HG03575 (cell line): Measurements from ENCODE around the gene CYP4V2.

Experiments used
- ATAC-seq: cut with Tn5 transposase; IDR thresholded peaks from one replicate; pipeline ENCODE4 v1.9.1; 2021; ENCODE audit not compliant: unreplicated experiment, insufficient number of reproducible peaks, low FRiP score; ENCODE audit errors: extremely low read depth

The CYP4V2 gene

DNA sequence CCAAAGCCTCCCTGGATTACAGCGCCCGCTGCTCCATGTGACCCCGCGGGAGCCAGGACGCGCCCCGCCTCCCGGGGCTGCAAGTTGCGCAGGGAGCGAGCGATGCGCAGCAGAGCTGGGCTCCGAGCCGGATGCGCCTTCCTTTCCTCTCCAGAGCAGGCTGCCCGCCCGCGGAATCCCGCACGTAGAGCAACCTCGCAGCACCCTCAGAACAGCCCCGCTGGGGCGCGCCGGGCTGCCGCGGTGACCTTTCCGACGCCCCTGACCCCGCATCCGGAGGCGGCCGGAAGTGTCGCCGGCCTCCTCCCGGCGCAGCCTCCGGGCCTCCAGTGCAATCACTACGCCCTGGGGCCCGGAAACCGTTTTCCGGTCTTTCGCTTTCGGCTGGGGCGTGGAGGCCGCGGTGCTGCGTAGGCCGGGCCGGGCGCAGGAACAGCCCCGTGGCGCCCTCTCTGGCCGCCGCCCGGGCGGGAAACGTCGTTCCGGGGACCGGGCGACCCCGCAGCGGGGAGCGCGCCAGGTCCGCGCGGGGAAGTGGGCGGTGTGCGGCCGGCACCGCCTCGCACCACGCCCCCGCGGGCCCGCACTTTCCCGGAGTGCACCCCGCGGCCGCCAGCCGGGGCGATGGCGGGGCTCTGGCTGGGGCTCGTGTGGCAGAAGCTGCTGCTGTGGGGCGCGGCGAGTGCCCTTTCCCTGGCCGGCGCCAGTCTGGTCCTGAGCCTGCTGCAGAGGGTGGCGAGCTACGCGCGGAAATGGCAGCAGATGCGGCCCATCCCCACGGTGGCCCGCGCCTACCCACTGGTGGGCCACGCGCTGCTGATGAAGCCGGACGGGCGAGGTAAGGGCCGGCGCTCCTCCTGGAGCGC lies at the start of gene CYP4V2:
Gene CYP4V2, plus strand, starts transcription at position 368 of the 866 bp plus-strand sequence. Its CDS starts 257 bp downstream, at position 625.
- ATAC-seq: peak; percentile 49

DNA sequence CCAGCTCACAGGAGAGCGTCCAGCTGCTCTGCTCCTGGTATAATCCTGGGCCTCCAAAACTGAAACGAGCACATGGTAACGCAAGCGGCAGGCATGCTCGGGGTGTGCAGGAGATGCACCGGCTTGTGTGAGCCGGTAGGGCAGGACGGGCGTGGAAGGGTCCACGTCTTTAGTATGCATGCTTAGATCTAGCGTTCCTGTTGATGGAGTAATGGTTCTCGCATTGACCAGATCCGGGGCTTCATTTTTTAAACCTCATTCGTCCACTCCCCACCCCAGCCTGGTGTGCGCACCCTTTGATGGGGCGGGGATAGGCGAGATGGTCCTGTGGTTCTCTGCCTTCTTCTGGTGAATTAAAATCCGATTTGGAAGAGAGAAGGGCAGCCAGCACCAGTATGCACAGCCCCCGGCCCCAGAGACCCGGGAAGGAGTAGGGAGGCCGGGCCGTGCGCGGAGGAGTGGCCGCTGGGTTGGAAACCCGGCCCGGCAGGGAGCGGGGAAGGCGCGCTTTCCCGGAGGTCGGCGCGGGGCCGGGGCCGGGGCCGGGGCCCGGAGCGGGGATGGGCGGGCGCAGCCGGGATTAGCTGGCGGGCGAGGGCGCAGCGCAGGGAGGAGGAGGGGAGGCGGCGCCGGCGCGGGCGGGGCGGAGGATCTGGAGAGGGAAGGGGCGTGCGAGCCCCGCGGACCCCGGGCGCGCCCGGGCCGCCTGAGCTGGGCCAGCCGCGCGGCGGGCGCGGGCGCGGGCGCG lies 47.0 kb upstream of the CYP4V2 start:
- no peak for ATAC-seq

GRCh38 chr4:186144946-186145569 lies 46.3 kb upstream of the CYP4V2 start:
- ATAC-seq: no peak

DNA sequence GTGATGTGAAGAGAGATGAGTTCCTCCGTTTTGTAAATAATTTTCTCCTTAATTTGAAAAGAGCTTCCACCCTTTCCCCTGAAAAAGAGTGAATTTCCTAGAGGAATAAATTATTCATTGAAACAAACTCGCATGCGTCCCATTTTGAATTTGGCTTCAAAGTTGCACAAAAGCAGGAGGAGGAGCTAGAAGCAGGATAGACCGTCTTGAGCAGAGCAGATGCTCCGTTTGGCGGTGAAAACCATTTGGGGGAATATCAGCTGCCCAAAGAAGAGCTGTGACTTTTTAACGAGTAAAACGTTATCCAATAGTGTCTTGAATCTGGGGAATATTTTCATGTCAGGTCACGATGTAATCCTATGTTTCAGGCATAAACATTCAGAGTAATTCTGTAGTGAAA lies 44.9 kb upstream of the CYP4V2 start:
- no peak for ATAC-seq

DNA sequence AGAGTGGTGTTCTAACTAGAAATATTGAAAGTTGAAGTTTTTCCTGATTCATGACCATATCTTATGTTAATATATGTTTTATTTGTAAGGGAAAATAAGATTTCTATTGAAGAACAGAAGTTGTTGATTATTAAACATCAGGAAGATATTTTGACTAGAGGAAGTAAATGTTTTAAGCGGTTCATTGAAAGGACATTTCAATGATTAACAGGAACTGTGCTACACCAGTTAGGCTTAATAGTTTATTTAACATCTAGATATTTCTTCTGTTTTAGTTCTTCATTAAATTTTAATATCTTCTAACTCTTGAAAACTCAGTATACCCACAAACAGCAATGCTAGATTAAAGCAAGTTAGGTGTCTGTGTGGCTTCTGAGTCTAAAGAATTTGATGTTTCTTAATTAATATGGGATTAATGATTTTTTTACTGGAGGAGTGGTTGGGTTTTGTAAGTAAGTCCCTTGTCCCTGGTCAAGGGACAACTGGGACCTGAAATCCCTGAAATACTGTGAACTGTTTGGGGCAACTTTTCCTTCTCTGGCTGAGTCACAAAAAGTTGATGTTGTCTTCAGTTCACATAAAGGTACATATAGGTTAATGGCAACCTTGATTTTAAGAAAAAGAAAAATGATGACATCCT lies 42.9 kb upstream of the CYP4V2 start:
- ATAC-seq: no peak

GRCh38 chr4:186149872-186150271 lies 41.5 kb upstream of the CYP4V2 start:
- no peak for ATAC-seq

GRCh38 chr4:186150926-186151325 lies 40.4 kb upstream of the CYP4V2 start:
- ATAC-seq: no peak

DNA sequence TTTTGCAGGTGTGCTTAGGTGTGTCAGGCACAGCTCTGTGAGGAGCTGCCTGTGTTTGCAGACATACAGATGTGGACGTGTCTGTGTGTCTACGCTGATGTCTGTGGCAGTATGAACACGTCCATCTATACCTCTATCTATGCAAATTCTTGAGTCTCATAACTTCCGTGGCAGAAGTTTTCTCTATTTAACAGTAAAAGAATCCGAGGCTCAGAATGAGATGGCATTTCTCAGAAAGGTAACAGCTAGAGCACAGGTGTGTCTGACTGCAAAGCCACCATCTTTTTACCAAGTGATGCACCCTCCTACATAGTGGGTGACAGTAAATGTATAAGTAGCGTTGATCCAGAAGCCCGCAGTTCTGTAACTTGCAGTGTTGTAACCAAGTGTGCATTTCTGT lies 39.9 kb upstream of the CYP4V2 start:
- ATAC-seq: no peak

DNA sequence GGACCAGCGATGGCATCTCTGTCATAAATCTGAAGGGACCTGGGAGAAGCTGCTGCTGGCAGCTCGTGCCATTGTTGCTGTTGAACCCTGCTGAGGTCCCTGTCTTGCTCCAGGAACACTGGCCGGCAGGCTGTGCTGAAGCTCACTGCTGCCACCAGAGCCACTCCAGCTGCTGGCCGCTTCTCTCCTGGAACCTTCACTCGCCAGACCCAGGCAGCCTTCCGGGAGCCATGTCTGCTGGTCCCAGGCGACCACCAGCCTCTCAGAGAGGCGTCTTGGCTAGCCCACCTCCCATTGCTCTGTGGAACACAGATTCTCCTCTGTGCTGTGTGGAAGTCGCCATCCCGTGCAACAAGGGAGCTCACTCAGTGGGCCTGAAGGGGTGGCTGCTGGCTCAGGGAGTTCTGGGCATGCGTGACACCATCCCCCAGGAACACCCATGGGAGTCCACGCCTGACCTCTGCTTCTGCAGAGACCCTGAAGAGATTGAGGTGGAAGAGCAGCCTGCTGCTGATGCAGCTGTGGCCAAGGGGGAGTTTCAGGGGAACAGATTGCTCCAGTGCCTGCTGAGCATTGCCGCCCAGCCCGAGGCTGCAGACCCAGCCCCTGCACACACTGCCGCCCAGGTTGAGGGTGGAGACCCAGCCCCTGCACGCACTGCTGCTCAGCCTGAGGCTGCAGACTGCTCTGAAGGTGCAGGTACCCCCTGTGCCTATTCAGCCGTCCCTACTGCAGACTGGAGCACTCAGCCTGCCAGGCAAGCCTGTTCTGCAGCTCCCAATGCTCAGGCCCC lies 33.1 kb upstream of the CYP4V2 start:
- no peak for ATAC-seq

GRCh38 chr4:186158966-186159365 lies 32.4 kb upstream of the CYP4V2 start:
- no peak for ATAC-seq

DNA sequence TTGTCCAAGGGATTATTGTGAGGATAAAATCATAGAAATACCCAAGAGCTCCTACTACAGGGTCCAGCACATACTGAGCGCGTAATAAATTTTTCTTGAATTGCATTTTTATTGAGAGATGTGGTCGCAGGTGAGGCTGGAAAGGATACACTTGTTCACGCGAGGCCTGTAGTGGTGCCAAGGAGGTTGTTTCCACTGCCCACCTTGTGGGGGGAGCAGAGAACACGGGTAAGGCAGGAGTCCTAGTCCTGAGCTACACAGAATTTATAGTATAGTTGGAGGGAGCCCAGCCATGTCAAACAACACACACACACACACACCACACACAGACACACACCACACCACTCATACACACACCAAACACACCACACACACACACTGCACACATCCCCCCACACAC lies 31.8 kb upstream of the CYP4V2 start:
- no peak for ATAC-seq

DNA sequence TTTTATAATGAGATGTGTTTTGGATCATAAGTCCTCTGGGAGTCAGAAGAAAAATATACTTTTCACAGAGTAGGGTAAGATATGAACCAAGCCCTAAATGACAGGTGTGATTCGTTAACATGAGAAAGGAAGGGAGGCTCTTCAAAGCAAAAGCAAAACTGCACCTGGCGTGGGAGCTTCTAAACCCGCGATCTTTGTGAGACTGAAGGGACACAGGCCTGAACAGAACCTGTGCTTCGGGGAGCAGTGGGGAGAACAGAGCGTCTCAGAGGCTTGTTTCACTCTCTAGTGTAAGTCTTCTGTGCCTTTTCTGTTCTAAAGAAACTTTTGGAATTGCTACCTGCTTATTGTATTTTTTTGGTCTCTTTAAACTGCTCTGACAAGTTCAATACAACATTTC lies 30.2 kb upstream of the CYP4V2 start:
- peak; percentile 91 for ATAC-seq

DNA sequence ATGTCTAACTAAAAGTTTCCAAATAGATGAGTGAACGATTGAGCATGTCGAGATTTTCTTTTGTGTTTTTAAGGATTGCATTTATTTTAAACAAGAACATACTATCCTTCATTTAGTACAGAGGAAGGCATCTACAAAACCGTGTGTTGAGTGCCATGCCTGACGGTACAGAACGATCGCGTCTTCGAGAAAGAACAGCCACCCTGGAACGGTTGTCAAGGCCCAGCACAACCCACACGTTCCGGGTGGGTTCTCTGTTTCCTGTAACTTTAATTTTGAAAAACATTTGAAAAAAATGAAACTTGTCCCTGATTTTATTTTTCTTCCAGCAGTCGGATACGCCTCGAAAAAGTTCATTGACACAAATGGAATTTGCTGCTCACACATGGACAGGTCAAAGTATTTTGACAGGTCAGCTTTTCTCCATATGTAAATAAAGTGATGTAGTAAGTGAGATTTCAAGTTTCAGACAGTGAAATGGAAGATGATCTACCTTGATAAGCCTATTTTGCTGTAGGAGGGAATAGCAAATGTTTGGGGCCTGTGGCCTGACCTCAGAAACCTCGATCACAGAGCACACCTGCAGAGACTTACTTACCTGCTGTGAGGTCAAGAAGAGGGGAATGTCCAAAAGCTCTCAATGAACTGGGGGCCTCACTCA lies 24.4 kb upstream of the CYP4V2 start:
- ATAC-seq: no peak

DNA sequence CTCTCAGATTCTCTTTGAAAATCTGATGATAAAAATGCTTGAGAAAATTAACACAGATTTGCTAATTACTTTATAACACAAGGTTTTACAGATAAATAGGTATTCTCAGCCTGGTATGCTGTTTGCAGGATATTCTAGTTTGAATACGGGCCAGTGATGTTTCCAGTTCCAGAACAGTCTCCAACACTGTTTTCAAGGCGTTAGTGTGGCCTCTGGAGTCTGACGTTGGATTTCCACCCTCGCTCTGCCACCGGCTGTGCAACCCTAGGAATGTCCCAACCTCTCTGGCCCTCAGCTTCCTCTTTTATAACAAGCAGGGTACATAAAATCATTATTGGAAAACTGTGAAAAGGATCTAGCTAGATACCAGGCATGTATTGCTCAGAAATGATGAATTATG lies 23.8 kb upstream of the CYP4V2 start:
- no peak for ATAC-seq

DNA sequence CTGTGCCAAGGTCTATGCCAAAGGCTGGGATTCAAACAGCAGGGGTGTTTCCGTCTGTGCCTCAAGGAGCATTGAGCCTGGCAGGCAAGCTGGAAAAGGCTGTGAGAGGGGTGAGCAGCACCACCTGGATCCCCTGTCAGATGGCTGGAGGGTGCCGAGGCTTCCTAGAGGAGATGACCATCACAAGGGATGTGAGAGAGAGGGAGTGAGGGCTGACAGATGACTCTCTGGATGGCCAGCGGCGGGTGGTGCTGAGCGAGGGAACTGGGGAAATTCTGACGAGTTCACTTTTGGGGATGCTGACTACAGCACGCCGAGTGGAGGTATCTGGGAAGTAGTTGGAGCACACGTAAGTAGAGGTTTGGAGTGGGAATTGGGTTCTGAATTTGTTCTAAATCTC lies 22.6 kb upstream of the CYP4V2 start:
- ATAC-seq: no peak

DNA sequence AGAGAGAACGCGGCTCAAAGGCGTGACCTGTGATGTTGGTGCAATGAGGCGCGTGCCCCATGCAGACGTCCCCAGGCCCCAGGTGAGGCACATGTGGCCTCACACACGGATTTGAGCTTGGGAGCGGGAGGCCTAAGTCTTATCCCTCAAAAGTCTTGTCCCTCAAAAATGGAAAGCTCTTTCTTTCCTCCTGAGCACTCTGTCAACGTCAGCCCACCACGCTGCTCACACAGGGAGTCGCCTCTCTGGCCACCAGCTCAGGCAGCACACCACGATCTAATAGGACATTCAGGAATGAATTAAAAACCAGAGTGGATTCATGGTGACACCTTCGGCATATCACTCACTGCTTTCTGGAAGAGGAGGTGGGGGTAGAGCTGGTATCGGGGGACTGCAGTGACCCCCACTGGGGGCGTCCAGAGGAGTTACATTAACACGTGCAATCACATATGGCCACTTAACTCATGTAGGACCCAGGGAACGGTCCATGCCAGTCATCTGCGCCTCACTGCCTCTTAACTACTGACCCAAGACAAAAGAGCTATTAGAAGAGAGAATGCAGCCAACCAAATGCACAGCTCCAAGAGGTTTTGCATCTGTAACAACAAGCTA lies 21.9 kb upstream of the CYP4V2 start:
- ATAC-seq: no peak

DNA sequence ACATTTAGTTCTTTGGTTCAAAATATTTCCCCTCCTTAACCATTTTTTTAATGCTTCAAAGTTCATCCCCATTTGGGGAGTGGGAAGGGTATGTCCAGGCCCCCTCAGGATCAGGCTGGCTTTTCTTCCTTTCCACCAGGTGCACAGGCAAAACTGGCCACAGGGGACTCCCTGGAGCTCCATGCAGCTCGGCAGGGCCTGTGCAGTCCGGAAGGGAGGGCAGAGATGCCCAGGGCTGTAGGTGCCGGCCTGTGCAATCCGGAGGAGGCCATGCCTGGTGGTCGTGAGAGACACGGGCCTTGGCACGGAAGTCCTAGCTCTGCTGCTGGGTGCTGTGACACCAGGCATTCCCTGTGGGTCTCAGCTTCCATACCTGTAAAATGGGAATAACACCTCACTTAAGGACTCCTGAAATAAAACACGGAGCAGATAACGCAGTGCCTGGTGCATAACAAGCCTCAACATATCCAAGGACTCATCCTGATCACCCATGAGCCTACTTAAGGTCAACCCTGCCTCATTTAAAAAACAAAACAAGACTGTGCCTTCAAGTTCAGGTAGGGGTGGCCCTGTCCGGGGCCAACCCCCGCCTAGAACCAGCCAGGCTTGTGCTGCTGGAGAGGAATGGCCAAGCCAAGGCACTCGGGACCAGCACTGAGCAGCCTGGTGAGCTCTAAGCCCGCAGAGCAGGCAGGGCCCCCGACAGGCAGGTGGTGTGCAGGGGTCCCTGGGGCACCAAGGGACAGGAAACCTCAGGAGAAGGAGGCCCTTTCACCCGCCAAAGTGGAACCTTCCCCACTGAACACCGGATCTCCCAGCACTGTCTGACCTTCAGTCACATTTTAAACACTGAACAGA lies 21.2 kb upstream of the CYP4V2 start:
- ATAC-seq: no peak
